NCI-H1694 treated with DMSO at 0.1 percent for 48 hours (cell line): ENCODE measurements around the gene PXDC1.

Experiments
- DNase-seq: peaks from one replicate; lab custom pipeline; 2025; lab: John Stamatoyannopoulos, UW

Gene PXDC1

DNA sequence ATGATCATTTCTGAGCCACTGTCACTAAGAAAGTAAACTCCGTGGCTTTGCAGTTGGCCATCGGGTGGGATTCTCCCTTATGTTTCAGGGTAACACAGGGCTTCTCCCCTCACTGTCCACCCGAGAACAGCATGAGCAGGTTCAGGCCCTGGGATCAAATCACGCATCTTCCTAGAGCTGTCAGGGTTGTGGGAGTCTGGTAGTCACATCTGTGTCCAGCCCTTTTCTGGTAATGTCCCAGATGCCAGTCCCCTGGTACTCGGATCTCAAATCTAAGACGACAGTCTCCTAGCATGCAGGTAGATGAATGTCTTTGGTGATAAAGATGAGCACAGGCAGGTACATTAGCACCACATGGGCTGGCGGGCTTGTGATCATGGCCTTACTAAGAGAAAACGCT, 4.8 kb downstream of the PXDC1 start:
- no peak for DNase-seq

DNA sequence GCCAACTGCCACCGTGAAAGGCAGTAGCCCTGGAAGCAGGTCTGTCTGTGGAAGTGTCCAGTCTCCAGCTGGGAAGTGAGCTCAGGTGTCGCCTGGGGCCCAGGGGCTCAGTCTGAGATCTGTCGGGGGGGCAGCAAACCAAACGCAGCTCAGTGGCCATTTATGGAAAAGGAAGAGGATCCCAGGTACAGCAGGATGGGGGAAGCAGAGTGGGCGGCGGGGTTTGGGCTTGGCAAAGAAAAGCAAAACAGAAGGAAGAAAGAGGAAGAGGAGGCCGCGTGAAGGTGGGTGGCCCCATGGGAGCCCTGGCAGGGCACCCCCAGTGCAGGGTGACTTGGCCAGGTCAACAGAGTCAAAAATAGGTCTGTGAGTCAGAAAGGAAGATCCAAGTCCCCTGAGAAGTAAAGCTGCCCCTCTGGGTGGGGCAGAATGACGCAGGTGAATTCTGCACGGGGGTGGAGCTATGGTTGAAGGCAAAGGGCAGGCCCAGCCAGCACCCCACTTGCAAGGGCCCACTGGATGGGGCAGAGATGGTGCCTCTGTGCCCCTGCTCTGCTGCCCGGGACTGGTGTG, 5.3 kb downstream of the PXDC1 start:
- DNase-seq, result no peak

DNA sequence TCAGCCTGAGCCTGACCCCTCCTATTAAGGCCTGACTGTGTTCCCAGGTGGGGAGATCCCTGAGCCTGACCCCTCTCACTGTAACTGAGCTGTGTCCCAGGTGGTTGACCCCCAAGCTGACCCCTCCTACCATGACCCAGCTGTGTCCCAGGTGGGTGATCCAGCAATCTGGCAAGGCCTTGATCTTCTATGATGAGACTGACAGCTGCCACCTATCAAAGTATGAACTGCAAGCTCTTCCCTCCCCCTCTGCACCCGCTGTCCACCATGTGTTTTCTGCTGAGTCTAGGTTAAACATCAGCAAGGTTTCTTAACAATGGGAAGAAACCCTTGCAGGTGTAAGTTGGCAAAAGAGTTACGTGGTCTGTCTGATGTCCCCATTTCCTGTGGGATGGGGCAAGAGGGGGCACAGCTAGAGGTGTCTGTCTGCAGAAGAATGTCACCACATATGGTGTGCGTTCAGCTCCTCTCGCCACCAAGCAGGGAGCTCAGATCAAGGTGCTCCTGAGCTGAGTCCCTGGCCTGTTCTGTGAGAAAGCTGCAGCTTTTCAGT, 5.9 kb downstream of the PXDC1 start:
- DNase-seq, result no peak

DNA sequence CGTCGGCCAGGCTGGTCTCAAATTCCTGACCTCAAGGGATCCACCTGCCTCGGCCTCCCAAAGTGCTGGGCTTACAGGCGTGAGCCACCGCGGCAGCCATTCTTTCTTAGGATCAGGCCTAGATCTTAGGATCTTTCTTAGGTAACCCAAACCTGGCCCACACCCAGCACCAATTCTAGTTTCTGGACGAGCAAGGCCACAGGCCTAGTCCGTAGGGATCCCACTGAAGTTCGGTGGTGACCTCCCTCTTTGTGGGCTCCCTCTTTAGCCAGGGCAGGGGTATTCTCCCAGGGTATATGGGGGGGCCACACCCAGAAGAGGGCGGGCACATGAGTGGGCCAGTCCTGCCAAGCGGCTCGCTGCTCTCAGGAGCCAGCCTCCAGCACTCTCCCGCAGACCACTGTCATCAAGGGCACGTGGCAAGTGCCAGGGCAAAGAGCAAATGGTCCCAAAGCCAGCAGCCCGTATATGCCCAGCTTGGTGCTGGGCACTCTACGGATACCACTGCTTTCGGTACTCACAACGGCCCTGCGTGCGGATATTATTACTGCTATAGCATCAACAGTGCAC, 6.5 kb downstream of the PXDC1 start:
- DNase-seq, result no peak

DNA sequence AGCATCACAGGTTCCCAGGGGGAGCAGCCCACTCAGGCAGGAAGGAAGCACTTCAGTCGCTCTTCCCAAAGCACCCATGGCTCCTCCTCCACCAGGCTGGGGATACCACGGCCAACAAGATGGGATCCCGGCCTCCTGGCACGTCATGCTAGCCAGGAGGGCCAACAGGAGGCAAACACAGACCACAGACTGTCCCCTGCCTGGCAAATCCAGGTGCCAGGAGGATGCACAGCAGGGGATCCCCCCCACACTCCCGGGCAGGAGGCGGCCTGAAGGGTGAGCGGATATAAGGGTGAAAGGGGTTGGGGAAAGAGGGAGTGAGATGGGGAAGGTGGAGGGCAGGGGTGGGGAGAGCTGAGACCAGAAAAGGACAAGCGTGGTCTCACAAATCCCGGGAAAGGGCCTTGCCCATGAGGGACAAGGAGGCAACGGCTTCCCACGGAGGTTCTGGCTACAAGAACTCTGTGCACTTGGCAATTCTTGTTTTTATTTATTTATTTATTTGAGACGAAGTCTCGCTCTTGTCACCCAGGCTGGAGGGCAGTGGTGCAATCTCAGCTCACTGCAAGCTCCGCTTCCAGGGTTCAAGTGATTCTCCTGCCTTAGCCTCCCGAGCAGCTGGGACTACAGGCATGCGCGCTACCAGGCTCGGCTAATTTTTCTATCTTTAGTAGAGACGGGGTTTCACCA, 7.2 kb downstream of the PXDC1 start:
- DNase-seq, result no peak

DNA sequence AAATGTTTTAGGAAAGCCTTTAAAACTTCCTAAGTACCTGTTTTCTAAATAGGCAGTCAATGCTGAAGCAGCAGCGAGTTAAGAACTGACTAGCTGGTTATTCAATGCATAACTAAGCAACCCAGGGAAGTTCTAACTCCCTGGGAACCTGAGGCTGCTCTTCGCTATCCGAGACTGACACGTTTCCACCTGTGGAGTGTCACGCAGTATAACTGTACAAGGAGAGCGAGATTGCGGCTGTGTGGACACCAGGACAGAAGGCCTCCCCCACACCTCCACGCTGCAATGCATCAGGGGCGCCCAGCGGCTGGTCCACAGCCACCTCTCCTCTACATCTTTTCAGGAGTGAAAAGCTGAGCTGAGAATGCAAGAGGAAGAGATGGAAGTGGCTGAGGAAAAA, 8.0 kb downstream of the PXDC1 start:
- DNase-seq, result no peak

DNA sequence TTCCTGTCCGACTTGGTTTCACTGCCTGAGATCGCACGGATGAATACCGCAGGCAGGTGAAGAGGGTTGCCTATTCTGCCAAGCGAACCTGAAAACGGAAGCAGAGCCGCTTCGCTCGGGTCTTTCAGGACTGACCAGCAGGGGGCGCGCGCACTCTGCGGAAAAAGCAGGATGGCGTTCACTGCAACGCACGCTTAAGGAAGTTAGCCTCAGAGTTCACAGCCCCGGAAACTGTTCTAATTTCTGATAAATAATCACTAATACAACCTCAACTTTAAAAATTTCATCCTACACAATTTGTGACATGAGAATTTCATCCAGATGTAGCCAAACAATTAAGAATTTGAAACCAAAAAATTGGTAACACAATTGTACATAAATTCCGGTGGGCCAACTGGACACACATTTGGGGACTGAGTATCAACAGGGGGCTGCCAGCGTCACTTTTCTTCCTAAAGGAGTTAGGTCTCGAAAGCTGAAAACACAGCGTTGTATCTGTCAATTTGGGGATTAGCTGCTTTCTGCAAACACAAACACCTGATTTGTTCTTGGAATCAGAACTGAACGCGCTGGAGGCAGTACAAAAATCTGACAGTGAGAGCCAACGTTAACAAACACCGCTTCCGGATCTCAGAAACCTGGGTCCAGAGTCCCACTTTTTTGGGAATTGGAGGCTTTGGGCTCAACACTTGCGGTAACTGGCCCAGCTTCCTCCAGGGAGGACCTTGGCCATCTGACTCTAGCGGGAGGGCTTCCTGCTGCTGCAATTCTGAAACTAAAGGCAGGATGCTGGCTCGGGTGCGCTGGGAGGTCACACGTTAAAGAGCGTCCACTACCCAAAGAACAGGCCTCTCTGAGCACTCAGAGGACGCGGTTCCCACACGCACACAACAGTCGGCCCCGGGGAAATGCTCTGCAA, 8.8 kb downstream of the PXDC1 start:
- DNase-seq, result no peak

DNA sequence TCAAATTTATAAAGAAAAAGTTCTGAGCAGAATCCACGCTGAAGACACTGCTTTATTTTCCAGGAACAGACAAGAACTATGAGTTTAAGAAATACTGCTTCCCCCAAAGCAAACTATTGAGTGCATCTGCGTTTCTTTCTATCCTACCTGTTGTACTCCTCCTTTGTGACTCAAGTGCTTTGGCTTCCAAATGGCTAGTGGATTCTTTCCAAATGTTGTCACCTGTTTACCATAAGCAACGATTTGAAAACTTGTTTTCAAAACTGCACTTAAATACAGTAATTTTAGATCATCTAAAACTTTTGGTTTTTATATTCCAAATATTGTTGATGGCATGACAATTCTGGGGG, 9.5 kb downstream of the PXDC1 start:
- no peak for DNase-seq

DNA sequence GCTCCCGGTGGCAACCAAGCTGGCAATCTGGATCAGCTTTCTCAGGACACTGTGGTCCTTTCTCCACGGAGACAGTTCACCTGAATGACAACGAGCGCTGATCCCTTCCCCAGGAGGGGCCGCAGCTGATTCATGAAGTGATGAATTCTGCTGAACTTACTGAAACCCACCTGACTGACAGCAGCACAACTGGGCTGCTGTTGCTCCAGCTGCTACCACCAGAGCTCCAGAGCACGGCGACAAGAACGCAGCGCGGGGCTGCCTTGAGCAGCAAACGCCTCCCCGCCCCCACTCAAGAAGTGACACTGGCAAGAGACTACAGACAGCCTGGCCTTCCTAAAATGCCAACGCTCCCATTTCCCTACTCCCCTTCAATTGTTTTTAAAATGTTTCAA, 10.0 kb downstream of the PXDC1 start:
- DNase-seq, result no peak

DNA sequence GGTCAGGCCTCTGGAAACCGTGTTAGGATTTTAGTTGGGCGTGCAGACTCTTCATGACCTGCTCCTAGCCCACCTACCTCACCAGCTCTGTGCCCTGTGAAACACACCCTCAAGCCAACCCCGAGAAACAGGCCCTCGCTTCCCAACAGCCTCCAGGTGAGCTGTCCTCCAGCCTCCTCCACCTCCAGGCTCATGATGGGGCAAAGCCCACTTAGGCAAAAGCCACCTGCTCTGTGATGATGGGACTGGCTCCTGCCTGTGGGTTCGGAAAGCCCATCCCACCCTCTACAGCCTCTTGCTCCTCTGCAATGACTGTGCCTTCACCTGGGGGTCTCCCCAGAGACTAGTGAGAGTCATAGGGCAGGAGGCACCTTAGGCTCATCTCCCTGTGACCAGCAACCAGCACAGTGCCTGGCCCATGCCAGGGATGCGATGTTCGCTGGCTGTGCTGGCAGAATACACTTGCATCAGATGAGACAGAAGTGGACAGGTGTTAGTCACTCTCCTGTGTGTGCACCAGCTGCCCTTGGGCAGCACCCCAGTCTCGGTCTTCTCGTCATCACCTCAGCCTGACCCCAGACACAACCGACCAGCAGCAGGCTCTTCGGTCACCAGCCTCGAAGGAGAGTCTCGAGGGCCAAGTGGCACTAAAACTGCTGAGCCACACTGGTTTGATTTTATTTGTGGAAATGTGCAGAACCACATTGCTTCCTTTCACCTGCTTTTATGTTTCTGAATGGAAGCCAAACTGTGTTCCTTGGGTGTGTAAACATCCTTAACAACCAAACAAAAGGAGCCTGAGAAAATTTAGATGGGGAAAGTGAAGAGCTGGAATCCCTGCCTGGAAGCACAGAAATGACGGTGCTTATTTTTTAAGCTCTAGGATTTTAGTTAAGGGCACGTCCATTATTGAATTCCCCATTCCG, 10.7 kb downstream of the PXDC1 start:
- no peak for DNase-seq

DNA sequence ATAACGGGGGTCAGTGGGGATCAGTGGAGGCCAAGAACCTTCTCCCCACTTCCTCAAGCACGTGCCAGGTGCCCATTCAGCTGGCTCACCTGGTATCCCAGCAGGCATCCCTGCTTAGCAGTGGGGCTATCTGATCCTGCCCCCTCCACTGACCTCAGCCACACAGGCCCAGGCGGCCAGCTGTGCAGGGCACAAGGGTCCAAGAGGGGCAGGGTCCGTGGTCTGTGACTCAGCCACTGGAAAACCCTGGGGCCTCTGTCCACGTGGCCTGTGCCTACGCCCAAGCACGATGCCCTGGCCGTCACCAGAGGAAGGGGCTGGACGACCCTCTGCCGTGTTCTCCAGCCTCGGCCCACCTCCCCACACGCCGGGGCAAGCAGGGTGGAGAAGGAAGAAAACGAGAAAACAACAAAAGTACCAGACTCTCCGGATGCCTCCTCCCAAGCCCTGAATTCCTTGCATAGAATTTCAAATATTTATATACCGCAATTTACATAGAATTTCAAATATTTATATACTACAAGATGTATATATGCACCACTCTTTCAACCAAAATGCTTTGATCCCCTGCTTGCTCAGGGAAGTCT, 12.1 kb downstream of the PXDC1 start:
- no peak for DNase-seq

DNA sequence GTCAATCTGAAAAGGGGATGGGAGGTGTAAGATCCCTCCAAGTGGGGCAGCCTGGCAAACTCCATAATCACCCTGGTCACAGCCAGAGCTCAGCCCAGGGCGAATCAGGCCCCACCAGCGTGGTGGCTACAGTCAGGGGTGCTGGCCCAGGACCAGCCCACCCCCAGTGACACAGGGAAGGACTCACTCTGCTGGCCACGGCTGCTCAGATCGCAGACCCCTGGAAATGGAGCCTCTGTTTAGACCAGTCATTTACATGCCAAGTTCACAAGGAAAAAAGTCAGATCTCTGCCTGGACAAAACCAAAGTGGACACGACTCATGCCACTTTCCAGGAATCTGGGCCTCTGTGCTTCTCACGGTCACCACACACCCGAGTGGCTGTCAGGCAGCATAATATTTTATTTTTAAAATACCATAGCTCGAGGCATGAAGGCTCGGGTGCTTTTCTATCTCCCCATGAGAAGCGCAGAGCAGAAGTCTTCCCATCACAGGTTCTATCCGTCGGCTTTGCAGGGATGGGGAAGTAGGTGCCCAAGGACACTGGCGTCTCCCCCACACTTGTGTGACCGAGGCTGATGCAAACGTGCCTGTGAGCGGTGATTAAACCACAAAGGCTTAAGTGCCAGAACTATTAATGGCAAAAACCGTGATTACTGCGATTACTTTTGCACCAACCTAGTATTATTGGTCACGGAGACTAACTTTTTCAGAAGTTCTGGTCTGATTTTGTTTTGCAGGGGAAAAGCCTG, 13.0 kb downstream of the PXDC1 start:
- DNase-seq, result no peak

DNA sequence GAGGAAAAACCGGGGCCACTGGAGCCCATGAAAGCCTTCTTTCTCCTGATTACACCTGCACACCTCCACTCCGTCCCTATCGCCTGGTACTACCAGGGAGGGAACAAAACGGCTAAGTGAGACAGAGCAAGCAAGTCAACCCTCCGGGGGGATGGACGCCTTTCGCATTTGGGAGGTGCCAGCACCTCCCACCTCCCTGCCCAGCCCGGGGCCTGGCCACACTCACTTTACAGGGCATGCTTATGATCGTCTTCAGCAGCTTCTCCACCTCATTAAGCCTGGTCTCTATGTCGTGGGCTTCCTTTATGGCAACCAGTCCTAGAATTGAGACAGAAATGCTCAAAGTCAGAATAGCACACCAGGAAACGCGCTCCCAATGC, 13.7 kb downstream of the PXDC1 start:
- DNase-seq, result no peak

DNA sequence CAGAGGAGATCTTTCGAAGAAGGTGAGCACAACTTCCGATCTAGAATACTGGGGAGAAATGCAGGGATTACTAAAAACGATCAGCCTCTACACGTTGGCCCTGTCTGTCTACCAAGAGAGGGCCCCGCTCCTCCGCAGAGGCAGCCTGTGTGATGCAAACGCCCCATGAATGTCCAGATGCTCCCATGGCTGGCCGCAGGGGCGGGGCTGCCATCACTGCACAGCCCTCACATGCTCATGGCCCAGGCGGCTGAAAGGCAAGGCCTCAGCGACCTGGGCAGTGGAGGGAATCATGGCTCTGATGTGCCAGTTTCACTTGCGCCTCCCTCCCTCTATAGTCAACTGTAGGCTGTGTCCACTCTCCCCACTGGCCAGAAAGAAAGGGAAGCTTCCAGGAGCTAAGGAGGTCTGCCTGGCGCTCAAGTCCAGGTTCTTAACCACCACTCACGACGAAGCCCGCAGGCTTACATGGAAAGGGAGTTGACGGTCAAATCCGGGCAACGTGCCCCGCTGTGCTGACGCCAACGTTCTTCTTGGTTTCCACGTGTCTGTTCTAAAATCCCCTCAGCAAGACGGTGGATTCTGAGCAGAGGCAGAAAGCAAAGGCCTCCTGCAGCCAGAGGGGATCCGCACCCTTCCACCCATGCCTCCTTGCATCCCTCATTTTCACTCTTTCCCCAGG, 14.2 kb downstream of the PXDC1 start:
- DNase-seq, result no peak

DNA sequence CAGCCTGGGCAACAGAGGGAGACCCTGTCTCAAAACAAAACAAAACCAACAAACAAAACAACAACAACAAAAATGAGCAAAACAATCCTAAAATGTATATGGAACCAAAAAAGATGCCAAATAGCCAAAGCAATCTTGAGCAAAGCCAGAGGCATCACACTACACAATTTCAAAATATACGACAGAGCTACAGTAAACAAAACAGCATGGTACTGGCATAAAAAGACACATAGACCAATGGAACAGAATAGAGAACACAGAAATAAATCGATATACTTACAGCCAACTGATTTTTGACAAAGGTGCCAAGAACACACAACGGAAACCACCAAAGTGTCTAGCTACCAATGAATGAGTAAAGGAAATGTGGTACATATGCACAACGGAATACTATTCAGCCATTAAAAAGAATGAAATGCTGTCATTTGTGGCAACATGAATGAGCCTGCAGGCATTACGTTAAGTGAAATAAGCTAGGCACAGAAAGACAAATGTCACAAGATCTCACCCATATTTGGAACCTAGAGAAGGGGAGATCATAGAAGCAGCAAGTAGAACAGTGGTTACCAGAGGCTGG, 16.4 kb downstream of the PXDC1 start:
- no peak for DNase-seq

DNA sequence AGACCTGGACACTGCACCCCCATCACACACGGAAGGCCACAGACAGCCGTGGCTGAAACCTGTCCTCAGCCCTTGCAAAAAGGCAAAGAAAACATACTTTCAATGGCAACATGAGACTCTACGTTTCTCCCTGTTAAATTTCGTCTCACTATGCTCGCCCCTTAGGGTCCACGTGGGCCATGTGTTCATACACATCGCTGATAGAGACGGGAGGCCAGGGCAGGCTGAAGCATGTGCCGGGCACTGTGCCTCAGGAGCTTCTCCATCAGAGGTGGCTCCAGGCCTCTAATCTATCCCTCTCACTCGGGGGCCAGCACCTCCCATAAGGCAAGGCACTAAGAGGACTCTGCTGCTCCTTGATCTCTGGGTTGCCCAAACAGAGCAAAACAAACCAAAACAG, 17.5 kb downstream of the PXDC1 start:
- DNase-seq, result no peak

DNA sequence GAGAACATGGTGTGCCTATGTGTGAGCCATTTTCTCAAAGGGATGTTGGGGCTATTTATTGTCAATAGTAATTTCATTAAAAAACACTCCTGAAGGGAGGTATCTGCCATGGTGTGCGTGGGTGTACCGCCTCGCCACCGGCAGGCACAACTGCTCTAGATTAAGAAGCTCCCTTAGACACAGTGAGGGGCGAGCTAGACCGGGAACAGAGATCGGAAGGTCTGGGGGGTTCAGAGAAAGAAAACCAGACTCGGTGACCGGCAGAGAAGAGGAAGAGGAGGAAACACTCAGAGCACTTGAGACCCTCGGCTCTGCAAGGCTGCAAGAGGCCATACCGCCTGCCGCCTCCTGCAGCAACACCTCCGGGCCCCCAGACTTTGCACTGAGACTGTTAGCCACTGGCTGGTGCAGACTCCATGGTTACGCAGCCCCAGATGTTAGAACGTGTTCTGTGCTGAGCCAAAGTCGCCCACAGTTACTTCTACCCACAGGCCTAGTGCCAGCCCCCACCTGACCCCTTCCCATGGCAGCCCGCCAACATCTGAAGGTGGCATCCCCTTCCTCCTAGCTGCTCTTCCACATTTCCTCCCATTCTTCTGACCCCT, 18.1 kb downstream of the PXDC1 start:
- no peak for DNase-seq

DNA sequence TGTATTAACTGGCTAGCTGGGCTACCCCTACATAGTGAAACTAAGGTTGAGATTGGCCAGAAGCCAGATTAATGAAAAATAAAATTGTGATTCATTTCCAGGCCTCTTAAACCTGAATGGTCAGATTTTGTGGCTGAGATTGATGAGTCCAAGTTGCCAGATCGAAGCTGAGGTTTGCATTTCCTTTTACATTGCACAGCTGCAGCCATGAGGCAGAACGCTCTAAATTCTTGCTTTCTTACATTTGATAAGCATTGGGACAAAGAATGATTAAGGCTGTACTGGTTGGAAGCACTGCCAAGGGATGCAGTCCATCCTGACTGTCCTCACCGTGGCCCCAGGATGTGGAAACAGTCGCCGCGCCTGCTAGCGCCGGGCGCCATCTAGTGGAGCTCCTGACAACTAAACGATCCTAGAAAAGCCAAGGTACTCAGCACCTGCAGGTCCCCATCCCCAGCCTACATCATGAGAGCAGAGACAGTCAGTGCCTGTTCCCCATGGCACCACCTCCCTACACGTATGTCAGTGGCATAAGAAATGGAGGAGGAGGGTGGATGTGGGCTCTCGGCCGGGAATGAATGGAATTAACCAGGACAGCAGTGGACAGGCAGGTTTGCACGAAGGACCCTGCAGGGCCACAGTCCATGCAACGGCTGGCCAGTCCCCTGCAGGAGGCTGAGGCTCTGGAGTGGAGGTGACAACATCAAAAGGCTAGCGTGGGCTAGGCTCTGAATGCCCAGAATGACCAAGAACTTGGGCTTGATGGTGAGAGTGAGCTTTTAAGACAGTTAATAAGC, 19.0 kb downstream of the PXDC1 start:
- peak; percentile 25 for DNase-seq
